Measurements from ENCODE around the gene TMEM242. TPM values are rescaled to one million over a fixed set of nuclear protein-coding genes. Genes with fewer than 3 reads are reported as not detected.

Gene TMEM242
- total RNA-seq, 4 donors from 2014 or later = 0.20 to 8.4 (median 5.8) TPM

DNA sequence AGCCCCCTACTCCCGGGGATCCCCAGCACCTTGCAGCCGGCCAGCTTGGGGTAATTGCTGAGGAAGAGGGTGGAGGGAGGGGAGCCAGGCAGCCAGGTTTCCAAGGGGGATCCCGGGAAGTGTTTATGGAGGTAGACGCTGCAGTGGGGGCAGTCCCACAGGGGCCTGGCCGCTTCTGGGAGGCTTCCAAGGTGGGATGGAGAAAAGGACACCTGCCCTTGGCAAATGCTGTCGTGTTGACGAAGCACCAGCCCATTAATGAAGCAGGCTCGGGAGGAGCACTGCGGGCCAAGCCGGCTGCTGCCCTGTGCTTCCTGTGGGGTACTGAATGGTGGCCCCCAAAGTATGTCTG lies 82.4 kb downstream of the TMEM242 start:
- TF ChIP-seq POLR2AphosphoS5 (IDR thresholded peaks at IDR 0.05) (no peak), POLR2A (IDR thresholded peaks at IDR 0.05) (no peak), EP300 (IDR thresholded peaks at IDR 0.05; ENCODE audit: low read depth) (no peak), CTCF (IDR thresholded peaks at IDR 0.05) (no peak)
- 63% methylated on average over 2 to 9 of the region's 10 CpGs for WGBS, 2 donors (ENCODE audit: low coverage in 1 of 2)
- H3K4me3 ChIP-seq = peak overlapping the region in 1 of 4 donors; percentile 37
- H3K9me3 ChIP-seq = no peaks in the 10 kb centered on the region
- in situ Hi-C loops (cut with MboI; ENCODE audit: low pct_ligation_motif_present in 1 of 4, low pct_unique_long_range_greater_than_20kb in 1 of 4, low sequenced_read_pairs in 3 of 4) (no loop called here), intact Hi-C loops (cut with DNase I; ENCODE audit: low total_unique reads) (no loop called here)
- no peak for DNase-seq
- peak overlapping the region; percentile 64 to 84 (median 78) for H3K27ac ChIP-seq
- peaks cover 11 to 50% (median 31%) of the 10 kb centered on the region in 4 donors for H3K4me1 ChIP-seq
- no peaks in the 10 kb centered on the region for H3K36me3 ChIP-seq
- peaks cover 9% of the 10 kb centered on the region for H3K27me3 ChIP-seq

GRCh38 chr6:157240059-157240959 lies 83.0 kb downstream of the TMEM242 start:
- intact Hi-C loops (cut with DNase I; ENCODE audit: low total_unique reads) (no loop called here), in situ Hi-C loops (cut with MboI; ENCODE audit: low pct_ligation_motif_present in 1 of 4, low pct_unique_long_range_greater_than_20kb in 1 of 4, low sequenced_read_pairs in 3 of 4) (no loop called here)
- Histone ChIP-seq H3K27ac (peak overlapping the region; percentile 64 to 84 (median 78)), H3K27me3 (peaks cover 15% of the 10 kb centered on the region), H3K4me1 (peaks cover 11 to 56% (median 37%) of the 10 kb centered on the region in 4 donors), H3K36me3 (no peaks in the 10 kb centered on the region), H3K4me3 (peak overlapping the region in 2 of 4 donors; percentile 20 to 37), H3K9me3 (no peaks in the 10 kb centered on the region)
- DNase-seq = peak; percentile 75
- 0 to 19% methylated on average over 2 to 28 of the region's 28 CpGs for WGBS, 2 donors (ENCODE audit: low coverage in 1 of 2)
- TF ChIP-seq POLR2AphosphoS5 (IDR thresholded peaks at IDR 0.05) (peak; percentile 14 to 62 (median 62)), POLR2A (IDR thresholded peaks at IDR 0.05) (no peak)

DNA sequence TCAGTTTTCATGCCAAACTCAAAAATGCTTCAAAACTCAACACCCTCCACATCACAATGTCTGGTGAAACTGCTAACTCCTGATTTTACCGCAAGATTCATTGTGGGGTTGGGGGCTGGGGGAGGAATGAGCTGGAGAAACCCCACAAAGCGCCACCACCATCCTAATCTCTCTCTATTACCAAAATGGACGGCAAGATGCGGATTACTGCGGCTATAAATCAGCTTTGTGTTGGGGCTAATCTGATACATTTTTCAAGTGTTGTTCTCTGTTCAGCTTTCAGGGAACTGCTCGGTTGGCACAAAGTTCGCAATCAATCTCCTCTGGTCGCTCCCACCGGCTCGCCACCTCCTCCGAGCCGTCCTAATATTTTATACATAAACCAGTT lies 83.7 kb downstream of the TMEM242 start:
- Histone ChIP-seq H3K36me3 (no peaks in the 10 kb centered on the region), H3K9me3 (no peaks in the 10 kb centered on the region), H3K27me3 (peaks cover 22% of the 10 kb centered on the region), H3K4me1 (peaks cover 11 to 57% (median 41%) of the 10 kb centered on the region in 4 donors), H3K4me3 (peak overlapping the region in 1 of 4 donors; percentile 37), H3K27ac (peak overlapping the region; percentile 64 to 84 (median 78))
- intact Hi-C loops (cut with DNase I; ENCODE audit: low total_unique reads) (no loop called here), in situ Hi-C loops (cut with MboI; ENCODE audit: low pct_ligation_motif_present in 1 of 4, low pct_unique_long_range_greater_than_20kb in 1 of 4, low sequenced_read_pairs in 3 of 4) (no loop called here)
- 67% methylated on average over 12 of the region's 12 CpGs; no CpG with 5 or more reads in 1 of the 2 donors for WGBS, 2 donors (ENCODE audit: low coverage in 1 of 2)
- DNase-seq = no peak
- TF ChIP-seq POLR2A (IDR thresholded peaks at IDR 0.05) = no peak
- TF ChIP-seq EP300 (IDR thresholded peaks at IDR 0.05; ENCODE audit: low read depth) = no peak
- TF ChIP-seq CTCF (IDR thresholded peaks at IDR 0.05) = no peak
- no peak for TF ChIP-seq POLR2AphosphoS5 (IDR thresholded peaks at IDR 0.05)

Other genes with a start within 250 kb of the TMEM242 start
- 10 to 100 TPM; 10.2 to 16.5 (median 12.5) TPM for gene ZDHHC14, start 57.7 kb upstream of the TMEM242 start, total RNA-seq